GM12891 (cell line): ENCODE results near the gene CCDC82.

Experiments
- POLR2A ChIP-seq: IDR thresholded peaks from 2 replicates; pipeline ENCODE4 v1.6.1; 2011; ENCODE audit warnings: low read depth, low read length, control low read depth
- POLR2AphosphoS5 ChIP-seq: IDR thresholded peaks from 2 replicates; pipeline ENCODE4 v1.6.1; 2011; ENCODE audit warnings: low read depth, low read length, control low read depth
- TAF1 ChIP-seq: IDR thresholded peaks from 2 replicates; pipeline ENCODE4 v1.6.1; 2011; ENCODE audit warnings: low read depth, low read length, control low read depth

- TF ChIP-seq POLR2A (no peak), TAF1 (no peak), POLR2AphosphoS5 (no peak)
Measured at GRCh38 chr11:96334219-96334618, 55.5 kb downstream of the CCDC82 start.
